NCI-H1048 (cell line): ENCODE measurements around the gene ZBTB7A.

Experiments used
- DNase-seq: peaks from one replicate; lab custom pipeline; 2025; lab: John Stamatoyannopoulos, UW

ZBTB7A gene

GRCh38 chr19:4035582-4035981 is 31.1 kb downstream of the ZBTB7A start:
- DNase-seq: no peak

GRCh38 chr19:4035018-4035566 is 31.6 kb downstream of the ZBTB7A start:
- no peak for DNase-seq

- DNase-seq: no peak
These were observed 32.4 kb downstream of the ZBTB7A start for GRCh38 chr19:4034048-4035017.

- no peak for DNase-seq
These were observed 33.4 kb downstream of the ZBTB7A start for GRCh38 chr19:4033028-4033956.

- DNase-seq: no peak
These were observed 34.3 kb downstream of the ZBTB7A start for GRCh38 chr19:4032436-4032835.

- DNase-seq: no peak
These were observed 35.3 kb downstream of the ZBTB7A start for GRCh38 chr19:4031420-4031819.

- no peak for DNase-seq
These were observed 35.7 kb downstream of the ZBTB7A start for GRCh38 chr19:4030981-4031380.

- no peak for DNase-seq
These were observed 36.1 kb downstream of the ZBTB7A start for GRCh38 chr19:4030552-4030951.

- no peak for DNase-seq
These were observed 37.5 kb downstream of the ZBTB7A start for GRCh38 chr19:4029247-4029614.

GRCh38 chr19:4028334-4029246 is 38.1 kb downstream of the ZBTB7A start:
- DNase-seq: no peak

GRCh38 chr19:4027146-4027545 is 39.6 kb downstream of the ZBTB7A start:
- DNase-seq: no peak

GRCh38 chr19:4025317-4025716 is 41.4 kb downstream of the ZBTB7A start:
- DNase-seq: no peak

- no peak for DNase-seq
These were observed 42.9 kb downstream of the ZBTB7A start for GRCh38 chr19:4023600-4024398.

GRCh38 chr19:4019578-4019977 is 47.1 kb downstream of the ZBTB7A start:
- DNase-seq: no peak

GRCh38 chr19:4018775-4019504 is 47.8 kb downstream of the ZBTB7A start:
- no peak for DNase-seq

- DNase-seq: no peak
These were observed 48.5 kb downstream of the ZBTB7A start for GRCh38 chr19:4018140-4018613.

GRCh38 chr19:4016903-4017638 is 49.6 kb downstream of the ZBTB7A start:
- no peak for DNase-seq

GRCh38 chr19:4016486-4016885 is 50.2 kb downstream of the ZBTB7A start:
- DNase-seq: no peak
